GM11168 (cell line): ENCODE measurements around the gene AIRE.
"Not testable (repeated sequence)": the region's sequence is repeated elsewhere in the genome, so short reads cannot be mapped to it uniquely, and the experiment has no call there.

Experiments used
- in situ Hi-C: fragments of 300-500 bp; cut with MboI; formaldehyde crosslinking; loops from one replicate; pipeline ENCODE4 v1.12.0; 2022; ENCODE audit warnings: low sequenced_read_pairs; ENCODE audit not compliant: unreplicated experiment

AIRE gene

GRCh38 chr21:44301961-44302406, 16.3 kb downstream of the AIRE start:
- in situ Hi-C loops, result no loop called here

GRCh38 chr21:44302573-44303401, 17.1 kb downstream of the AIRE start:
- in situ Hi-C loops, result not testable (repeated sequence)

GRCh38 chr21:44303490-44303981, 17.9 kb downstream of the AIRE start:
- in situ Hi-C loops, result no loop called here

GRCh38 chr21:44304011-44304616, 18.4 kb downstream of the AIRE start:
- in situ Hi-C loops, result no loop called here

GRCh38 chr21:44304877-44305293, 19.2 kb downstream of the AIRE start:
- in situ Hi-C loops, result no loop called here

GRCh38 chr21:44305691-44306090, 20.0 kb downstream of the AIRE start:
- in situ Hi-C loops, result no loop called here

- in situ Hi-C loops, result no loop called here
Measured at GRCh38 chr21:44306936-44307704, 21.4 kb downstream of the AIRE start.

GRCh38 chr21:44310628-44311507, 25.2 kb downstream of the AIRE start:
- in situ Hi-C loops, result no loop called here

GRCh38 chr21:44312089-44312488, 26.4 kb downstream of the AIRE start:
- in situ Hi-C loops, result no loop called here

GRCh38 chr21:44312716-44313115, 27.0 kb downstream of the AIRE start:
- in situ Hi-C loops, result no loop called here

- in situ Hi-C loops, result no loop called here
Measured at GRCh38 chr21:44313451-44313850, 27.8 kb downstream of the AIRE start.

- in situ Hi-C loops, result no loop called here
Measured at GRCh38 chr21:44314128-44314527, 28.5 kb downstream of the AIRE start.

GRCh38 chr21:44314561-44314960, 28.9 kb downstream of the AIRE start:
- in situ Hi-C loops, result no loop called here

GRCh38 chr21:44315691-44316203, 30.1 kb downstream of the AIRE start:
- in situ Hi-C loops, result no loop called here

GRCh38 chr21:44316277-44316900, 30.7 kb downstream of the AIRE start:
- in situ Hi-C loops, result no loop called here

- in situ Hi-C loops, result no loop called here
Measured at GRCh38 chr21:44317241-44317782, 31.6 kb downstream of the AIRE start.

- in situ Hi-C loops, result no loop called here
Measured at GRCh38 chr21:44317871-44318270, 32.2 kb downstream of the AIRE start.

- in situ Hi-C loops, result no loop called here
Measured at GRCh38 chr21:44318489-44319285, 33.0 kb downstream of the AIRE start.
